ENCODE measurements around the gene SPDYA.

GRCh38 chr2:28893488-28893887 is 82.9 kb downstream of the SPDYA start:
- TF ChIP-seq CTCF (conservative IDR thresholded peaks at IDR 0.05 in 1 of 2, IDR thresholded peaks at IDR 0.05 in 1 of 2; ENCODE audit: extremely low read depth in 1 of 2, insufficient read depth in 1 of 2, low read depth in 1 of 2, low read length in 2 of 2) (no peak), EZH2 (IDR thresholded peaks at IDR 0.05; ENCODE audit: borderline replicate concordance, low read length) (no peak)

Measured in mammary epithelial cell (primary cell).